Ishikawa (cell line): ENCODE results near the gene ANKRD34A.

ENCODE experiments used
- EGR1 ChIP-seq: IDR thresholded peaks from 2 replicates; pipeline ENCODE4 v1.6.1; 2012
- EP300 ChIP-seq: IDR thresholded peaks from 2 replicates; pipeline ENCODE4 v1.6.1; 2012; ENCODE audit warnings: borderline replicate concordance
- RAD21 ChIP-seq: IDR thresholded peaks from 2 replicates; pipeline ENCODE4 v1.6.1; 2012; ENCODE audit warnings: low read depth
- REST ChIP-seq: IDR thresholded peaks from 2 replicates; pipeline ENCODE4 v1.6.1; 2012; ENCODE audit warnings: low read depth, mild to moderate bottlenecking
- TAF1 ChIP-seq: IDR thresholded peaks from 2 replicates; pipeline ENCODE4 v1.6.1; 2012; ENCODE audit warnings: low read depth, mild to moderate bottlenecking
- TCF12 ChIP-seq: IDR thresholded peaks from 2 replicates; pipeline ENCODE4 v1.6.1; 2012; ENCODE audit warnings: low read depth
- USF1 ChIP-seq: IDR thresholded peaks from 2 replicates; pipeline ENCODE4 v1.6.1; 2012
- ZBTB7A ChIP-seq: IDR thresholded peaks from 2 replicates; pipeline ENCODE4 v1.6.1; 2012; ENCODE audit warnings: low read depth
- TF ChIP-seq, protein P1 (sequence below): IDR thresholded peaks from 2 replicates; pipeline ENCODE4 v1.6.1; 2012

DNA sequence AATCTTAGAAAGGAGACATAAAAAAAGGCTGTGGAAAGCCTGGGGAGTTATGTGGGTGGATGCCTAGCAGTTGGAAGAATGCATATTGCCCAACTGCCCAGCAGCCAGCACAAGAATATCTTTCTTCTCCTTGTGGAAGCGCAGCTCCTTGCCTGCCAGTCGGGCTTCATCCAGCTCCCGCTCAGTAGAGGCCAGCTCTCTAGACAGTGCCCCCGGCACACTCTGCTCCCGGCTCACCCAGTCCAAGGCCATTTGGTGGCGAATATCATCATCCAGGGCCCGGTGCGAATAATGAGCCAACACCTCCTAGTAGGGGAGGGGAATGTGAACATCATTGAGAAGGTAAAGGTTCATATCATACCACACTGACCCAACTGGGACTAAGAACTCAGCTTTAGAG lies 28.1 kb downstream of the ANKRD34A start:
- TF ChIP-seq EGR1 (no peak), TCF12 (no peak), ZBTB7A (no peak), EP300 (no peak), USF1 (no peak), TAF1 (no peak), REST (no peak), RAD21 (no peak)
- TF ChIP-seq, protein P1, sequence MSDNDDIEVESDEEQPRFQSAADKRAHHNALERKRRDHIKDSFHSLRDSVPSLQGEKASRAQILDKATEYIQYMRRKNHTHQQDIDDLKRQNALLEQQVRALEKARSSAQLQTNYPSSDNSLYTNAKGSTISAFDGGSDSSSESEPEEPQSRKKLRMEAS, result no peak
